Heart right ventricle (tissue), 16 donors: Measurements from ENCODE around the gene TNFRSF18. TPM values are rescaled to one million over a fixed set of nuclear protein-coding genes. Genes with fewer than 3 reads are reported as not detected.

Source experiments
- ATAC-seq, 8 donors: fragments of 200-7000 bp; cut with Tn5 transposase; one replicate each; pipeline ENCODE4 v1.9.1; 2020; ENCODE audit warnings: mild to moderate bottlenecking in 8 of 8, moderate library complexity in 8 of 8, moderate number of reproducible peaks in 1 of 8
- DNase-seq, 2 donors: peaks; one replicate each; pipeline ENCODE4 v3.0.0-alpha.2; 2020
- H3K27ac ChIP-seq, 10 donors: fragments of 200-600 bp; sonication (generic) in 2 of 10; one replicate each; pipeline versions ENCODE4 v1.5.0 to v1.8.0; 2020 to 2022; ENCODE audit warnings: mild to moderate bottlenecking in 3 of 10
- H3K27me3 ChIP-seq, 7 donors: fragments of 200-600 bp; one replicate each; pipeline ENCODE4 v1.8.0; 2021 to 2022; ENCODE audit warnings: mild to moderate bottlenecking in 2 of 7
- H3K36me3 ChIP-seq, 9 donors: fragments of 200-600 bp; sonication (generic) in 1 of 9; one replicate each; pipeline versions ENCODE4 v1.5.0 to v1.8.0; 2020 to 2022; ENCODE audit warnings: mild to moderate bottlenecking in 2 of 9
- H3K4me1 ChIP-seq, 9 donors: fragments of 200-600 bp; sonication (generic) in 1 of 9; one replicate each; pipeline versions ENCODE4 v1.5.0 to v1.8.0; 2020 to 2022; ENCODE audit warnings: mild to moderate bottlenecking in 4 of 9
- H3K4me3 ChIP-seq, 10 donors: fragments of 200-600 bp; sonication (generic) in 2 of 10; one replicate each; pipeline versions ENCODE4 v1.5.0 to v1.8.0; 2020 to 2022; ENCODE audit warnings: mild to moderate bottlenecking in 7 of 10, moderate library complexity in 2 of 10
- H3K9me3 ChIP-seq, 11 donors: fragments of 200-600 bp in 10 of 11; sonication (generic) in 2 of 11; one replicate each; pipeline versions ENCODE4 v1.5.0 to v1.8.0; 2013 to 2022; ENCODE audit warnings: mild to moderate bottlenecking in 2 of 11, control low read depth in 1 of 11, moderate library complexity in 1 of 11
- WGBS, 2 donors: extraction: QIAGEN DNeasy Blood & Tissue Kit; methylation state at CpG; one replicate each; pipeline ENCODE4 v1.1.7; 2013; ENCODE audit warnings: inconsistent platforms in 1 of 2; 5-methylcytosine and 5-hydroxymethylcytosine counted together
- intact Hi-C, 10 donors: fragments of 100-400 bp; cut with DNase I; formaldehyde crosslinking; loops; one replicate each; pipeline versions ENCODE4 v1.11.1 to v1.14.2; 2022
- polyA plus RNA-seq, 2 donors: library from polyadenylated mRNA; stranded (reverse); fragments of 200-250 nt; gene quantifications; one replicate each; pipeline ENCODE4 v1.2.3, GENCODE V29; 2013
- total RNA-seq, 10 donors: library from RNA; stranded (reverse); fragmentation: NEBNext Ultra II Directional in 3 of 10; extraction: Animal tissue kit (Norgen Biotek cat#: 25700) in 3 of 10; gene quantifications; one replicate each; pipeline versions ENCODE4 v1.2.1 to v1.2.4, GENCODE V29; 2021 to 2023
- TF ChIP-seq, protein P1 (sequence below), 9 donors: fragments of 200-600 bp; sonication (generic) in 2 of 9; IDR thresholded peaks; one replicate each; pipeline versions ENCODE4 v1.5.0 to v1.8.0; 2021 to 2022; ENCODE audit warnings: antibody characterized with exemption in 9 of 9, mild to moderate bottlenecking in 5 of 9, moderate library complexity in 1 of 9
- donor health status: Arrhythmogenic right ventricular cardiomyopathy.
- donor health status: ischemic (EF 13 %, LVEDD 7.1; RV severe dilation, severe dysfunction).
- donor health status: healthy with polysubstance abuse.
- donor health status: DM: no; HTN: yes; CAD: no.
- donor health status: DM: no; HTN: no; CAD: no.
- donor health status: ischemic (EF 25% LVEDD 6.9; RV normal size, moderate dysfunction).
- donor health status: ischemic (EF 25% LVEDD 5.7; RV mildly dilated, moderate dysfunction).
- donor health status: healthy.
- donor health status: DM: yes; HTN: yes; CAD: no.
- donor health status: Ischemic cardiomyopathy.
- donor health status: ischemic (EF 35%, LVEDD 5.7; RV mildly dilated, moderate dysfunction).
- donor health status: nonischemic (EF 11% LVEDD 7.7; RV severe dilation, severe dysfunction).
- donor health status: DM: yes; HTN: yes; CAD: no.
- donor health status: PGD.
- donor health status: ischemic (EF 29% LVEDD 5.4; RV normal size, mild dysfunction).
- donor health status: nonischemic (EF 23%, LVEDD 6.1; RV moderate dilation, normal function).

TNFRSF18 gene
- total and polyA plus RNA-seq, 12 donors, result 0.26 to 1.7 (median 0.38) TPM; not detected in 8

DNA sequence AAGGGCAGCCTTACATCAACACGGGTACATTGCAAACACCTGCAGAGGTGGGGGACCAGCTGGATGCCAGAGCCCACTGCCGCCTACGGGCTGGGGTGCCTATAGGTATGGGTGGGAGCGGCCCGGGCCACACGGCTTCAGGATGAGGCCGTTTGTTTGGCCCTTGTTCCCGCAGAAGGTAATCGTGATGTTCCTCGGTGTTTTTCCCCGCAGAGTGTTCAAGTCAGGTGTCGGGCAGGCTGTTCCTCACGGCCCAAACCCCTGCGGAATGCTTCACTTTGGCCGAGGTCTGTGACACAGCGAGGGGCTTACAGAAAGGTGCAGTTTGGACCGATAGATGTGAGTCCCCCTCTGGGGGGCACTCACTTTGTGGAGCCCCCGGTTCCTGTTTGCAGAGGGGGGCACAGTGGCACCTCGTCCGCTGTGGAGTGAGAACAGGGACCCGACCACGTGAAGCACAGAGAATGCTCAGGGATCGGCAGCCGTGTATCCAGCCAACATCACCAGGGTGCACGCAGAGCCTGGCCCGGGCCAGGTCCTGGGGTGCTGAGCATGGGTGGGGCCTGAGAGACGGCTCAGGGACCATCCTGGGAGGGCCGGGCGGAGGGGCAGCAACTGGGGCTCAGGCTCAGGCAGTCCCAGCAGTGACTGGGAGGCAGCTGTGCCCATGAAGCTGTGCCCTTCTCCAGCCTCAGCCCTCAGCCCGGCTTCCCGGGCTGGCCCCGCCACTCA lies 33.2 kb downstream of the TNFRSF18 start:
- H3K4me1 ChIP-seq, result peaks cover 0 to 10% (median 4%) of the 10 kb centered on the region in 9 donors
- H3K36me3 ChIP-seq, result no peaks in the 10 kb centered on the region
- TF ChIP-seq, protein P1, sequence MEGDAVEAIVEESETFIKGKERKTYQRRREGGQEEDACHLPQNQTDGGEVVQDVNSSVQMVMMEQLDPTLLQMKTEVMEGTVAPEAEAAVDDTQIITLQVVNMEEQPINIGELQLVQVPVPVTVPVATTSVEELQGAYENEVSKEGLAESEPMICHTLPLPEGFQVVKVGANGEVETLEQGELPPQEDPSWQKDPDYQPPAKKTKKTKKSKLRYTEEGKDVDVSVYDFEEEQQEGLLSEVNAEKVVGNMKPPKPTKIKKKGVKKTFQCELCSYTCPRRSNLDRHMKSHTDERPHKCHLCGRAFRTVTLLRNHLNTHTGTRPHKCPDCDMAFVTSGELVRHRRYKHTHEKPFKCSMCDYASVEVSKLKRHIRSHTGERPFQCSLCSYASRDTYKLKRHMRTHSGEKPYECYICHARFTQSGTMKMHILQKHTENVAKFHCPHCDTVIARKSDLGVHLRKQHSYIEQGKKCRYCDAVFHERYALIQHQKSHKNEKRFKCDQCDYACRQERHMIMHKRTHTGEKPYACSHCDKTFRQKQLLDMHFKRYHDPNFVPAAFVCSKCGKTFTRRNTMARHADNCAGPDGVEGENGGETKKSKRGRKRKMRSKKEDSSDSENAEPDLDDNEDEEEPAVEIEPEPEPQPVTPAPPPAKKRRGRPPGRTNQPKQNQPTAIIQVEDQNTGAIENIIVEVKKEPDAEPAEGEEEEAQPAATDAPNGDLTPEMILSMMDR (IDR thresholded peaks at IDR 0.05), result no peak
- H3K9me3 ChIP-seq, result no peaks in the 10 kb centered on the region
- no peak overlapping the region for H3K27ac ChIP-seq
- intact Hi-C loops, result loop anchor here in 1 of 10 donors (5.0 kb wide), 1 partner anchor 51 kb away; no protein-coding TSS in a partner anchor
- no peak for DNase-seq
- H3K27me3 ChIP-seq, result peaks cover 13 to 96% (median 93%) of the 10 kb centered on the region in 7 donors
- ATAC-seq, result no peak
- H3K4me3 ChIP-seq, result no peak overlapping the region
- WGBS, 2 donors, result 51 to 57% methylated on average over 31 to 32 of the region's 32 CpGs

DNA sequence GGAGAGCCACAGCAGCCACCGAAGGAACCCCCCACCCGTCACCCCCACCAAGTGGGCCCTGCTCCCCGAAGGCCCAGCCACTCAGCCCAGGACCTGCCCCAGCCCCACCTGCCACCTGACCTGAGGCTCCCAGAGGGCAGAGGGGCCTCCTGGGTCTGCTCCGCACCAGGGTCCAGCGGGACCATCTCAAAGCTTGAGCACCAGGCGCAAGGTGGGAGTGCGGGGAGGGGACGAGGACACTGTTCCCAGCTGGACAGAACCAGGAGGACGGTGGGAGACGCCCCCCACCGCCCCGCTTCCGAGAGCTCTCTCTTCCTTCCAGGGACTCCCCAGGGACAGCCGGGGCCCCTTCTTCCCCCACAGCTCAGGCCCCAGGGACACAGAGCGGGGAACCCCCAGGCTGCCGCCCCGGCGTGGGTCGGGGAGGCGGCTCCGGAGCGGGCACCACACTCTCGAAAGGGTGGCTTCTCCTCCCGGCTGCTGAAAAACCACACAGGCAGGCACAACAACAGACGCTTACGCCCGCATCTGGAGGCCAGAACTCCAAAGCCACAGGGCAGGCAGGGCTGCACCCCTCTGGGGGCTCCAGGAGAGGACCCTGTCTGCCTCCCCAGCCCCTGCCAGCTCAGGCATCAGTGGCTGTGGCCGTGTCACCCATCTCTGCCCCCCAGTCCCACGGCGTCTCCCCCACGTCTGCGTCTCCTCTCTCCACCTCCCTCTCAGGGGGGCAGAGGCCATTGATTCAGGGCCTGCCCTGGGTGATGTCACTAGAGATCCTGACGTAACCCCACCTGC lies 34.6 kb downstream of the TNFRSF18 start:
- Histone ChIP-seq H3K9me3 (no peaks in the 10 kb centered on the region), H3K4me1 (peaks cover 0 to 10% (median 4%) of the 10 kb centered on the region in 9 donors), H3K4me3 (no peak overlapping the region), H3K27me3 (peaks cover 13 to 97% (median 93%) of the 10 kb centered on the region in 7 donors), H3K27ac (no peak overlapping the region), H3K36me3 (no peaks in the 10 kb centered on the region)
- TF ChIP-seq, protein P1 (IDR thresholded peaks at IDR 0.05), result no peak
- 75 to 77% methylated on average over 33 of the region's 33 CpGs for WGBS, 2 donors
- intact Hi-C loops, result loop anchor here in 1 of 10 donors (5.0 kb wide), 1 partner anchor 49 kb away; no protein-coding TSS in a partner anchor
- DNase-seq (no peak), ATAC-seq (no peak)

DNA sequence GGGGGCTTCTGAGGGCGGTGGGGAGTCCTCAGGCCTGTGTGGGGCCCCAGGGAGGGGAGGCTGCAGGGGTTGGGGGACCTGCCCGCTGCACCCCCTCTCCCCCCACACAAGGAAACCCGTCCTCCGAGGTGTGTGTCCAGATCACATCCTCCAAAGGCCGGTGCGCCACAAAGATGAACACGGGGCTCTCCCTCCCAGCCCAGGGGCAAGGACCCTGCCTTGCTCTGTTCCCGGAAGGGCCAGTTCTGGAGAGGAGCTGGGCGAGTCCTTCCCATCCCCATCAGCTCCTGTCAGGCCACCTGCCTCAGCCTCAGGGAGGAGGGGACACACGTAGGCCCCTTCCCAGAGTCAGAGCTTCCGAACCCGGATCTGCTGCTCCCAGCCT lies 35.2 kb downstream of the TNFRSF18 start:
- Histone ChIP-seq H3K36me3 (no peaks in the 10 kb centered on the region), H3K4me3 (no peak overlapping the region), H3K27me3 (peaks cover 13 to 97% (median 93%) of the 10 kb centered on the region in 7 donors), H3K27ac (no peak overlapping the region), H3K9me3 (no peaks in the 10 kb centered on the region), H3K4me1 (peaks cover 0 to 12% (median 4%) of the 10 kb centered on the region in 9 donors)
- intact Hi-C loops, result loop anchor here in 1 of 10 donors (5.0 kb wide), 1 partner anchor 49 kb away; no protein-coding TSS in a partner anchor
- WGBS, 2 donors, result 72 to 73% methylated on average over 12 of the region's 12 CpGs
- DNase-seq (no peak), ATAC-seq (no peak)
- TF ChIP-seq, protein P1 (IDR thresholded peaks at IDR 0.05), result no peak
